ENCODE data around the gene SUN3.
"Not testable (repeated sequence)": the region's sequence is repeated elsewhere in the genome, so short reads cannot be mapped to it uniquely, and the experiment has no call there.

The SUN3 gene

GRCh38 chr7:48025624-48026023 is 3.3 kb downstream of the SUN3 start:
- H3K27me3 ChIP-seq (ENCODE audit: control insufficient read depth in 1 of 2, insufficient read depth in 2 of 2, low read length in 2 of 2), result no peaks in the 10 kb centered on the region
- no peak overlapping the region for H3K9ac ChIP-seq (ENCODE audit: low read length)
- no peaks in the 10 kb centered on the region for H3K36me3 ChIP-seq (ENCODE audit: insufficient read depth, low read length)
- H3K9me3 ChIP-seq (ENCODE audit: low read length), result no peaks in the 10 kb centered on the region
- H3K4me3 ChIP-seq (ENCODE audit: low read depth in 1 of 2, low read length in 2 of 2), result no peak overlapping the region
- no peak overlapping the region for H3K27ac ChIP-seq (ENCODE audit: low read depth, low read length)
- H3K4me1 ChIP-seq (ENCODE audit: insufficient read depth, low read length), result no peaks in the 10 kb centered on the region

- H3K36me3 ChIP-seq (ENCODE audit: insufficient read depth, low read length), result no peaks in the 10 kb centered on the region
- no peak overlapping the region for H3K4me3 ChIP-seq (ENCODE audit: low read depth in 1 of 2, low read length in 2 of 2)
- H3K27ac ChIP-seq (ENCODE audit: low read depth, low read length), result no peak overlapping the region
Observed at GRCh38 chr7:48017674-48018073, 11.2 kb downstream of the SUN3 start.

DNA sequence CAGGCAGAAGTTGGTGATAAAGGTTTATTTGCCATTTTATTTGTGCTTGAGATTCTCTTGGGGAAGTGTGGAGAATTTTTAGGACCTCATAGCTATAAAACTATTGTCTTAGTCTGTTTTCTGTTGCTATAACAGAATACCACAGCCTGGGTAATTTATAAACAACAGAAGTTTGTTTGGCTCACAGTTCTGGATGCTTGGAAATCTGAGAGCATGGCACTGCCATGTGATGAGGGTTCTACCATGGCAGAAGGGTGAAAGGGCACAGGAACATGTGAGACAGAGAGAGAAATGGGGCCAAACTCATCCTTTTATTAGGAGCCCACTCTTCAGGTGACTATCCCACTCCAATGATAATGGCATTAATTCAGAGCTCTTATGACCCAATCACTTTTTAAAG is 12.3 kb downstream of the SUN3 start:
- Histone ChIP-seq H3K27me3 (ENCODE audit: control insufficient read depth in 1 of 2, insufficient read depth in 2 of 2, low read length in 2 of 2) (no peaks in the 10 kb centered on the region), H3K27ac (ENCODE audit: low read depth, low read length) (no peak overlapping the region), H3K9ac (ENCODE audit: low read length) (no peak overlapping the region), H3K4me1 (ENCODE audit: insufficient read depth, low read length) (peaks cover 8% of the 10 kb centered on the region), H3K9me3 (ENCODE audit: low read length) (no peaks in the 10 kb centered on the region), H3K36me3 (ENCODE audit: insufficient read depth, low read length) (no peaks in the 10 kb centered on the region), H3K4me3 (ENCODE audit: low read depth in 1 of 2, low read length in 2 of 2) (no peak overlapping the region)

More at GRCh38 chr7:48017674-48018073, 11.2 kb downstream of the SUN3 start:
- no peaks in the 10 kb centered on the region for H3K4me1 ChIP-seq (ENCODE audit: insufficient read depth, low read length)
- H3K9ac ChIP-seq (ENCODE audit: low read length), result no peak overlapping the region
- H3K27me3 ChIP-seq (ENCODE audit: control insufficient read depth in 1 of 2, insufficient read depth in 2 of 2, low read length in 2 of 2), result no peaks in the 10 kb centered on the region
- no peaks in the 10 kb centered on the region for H3K9me3 ChIP-seq (ENCODE audit: low read length)

DNA sequence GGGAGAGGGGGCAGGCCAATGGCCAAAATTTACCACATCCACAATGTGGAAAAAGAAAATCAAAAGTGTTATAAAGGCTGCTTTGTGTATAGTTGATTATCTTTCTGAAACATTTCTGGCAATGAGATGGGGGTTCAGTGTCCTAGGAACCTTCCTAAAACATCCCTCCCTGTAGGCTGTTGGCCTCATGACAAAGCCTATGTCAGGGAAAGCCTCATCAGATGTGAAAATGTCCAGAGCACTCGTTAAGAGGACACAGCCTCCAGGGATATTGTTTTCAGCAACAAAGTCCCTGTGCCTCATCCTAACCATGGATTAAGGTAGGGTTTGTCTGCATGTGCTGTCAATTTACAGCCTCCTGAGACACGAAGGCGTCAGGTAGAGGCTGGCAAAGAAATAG is 17.0 kb downstream of the SUN3 start:
- H3K9ac ChIP-seq (ENCODE audit: low read length), result no peak overlapping the region
- H3K36me3 ChIP-seq (ENCODE audit: insufficient read depth, low read length), result no peaks in the 10 kb centered on the region
- no peak overlapping the region for H3K4me3 ChIP-seq (ENCODE audit: low read depth in 1 of 2, low read length in 2 of 2)
- no peaks in the 10 kb centered on the region for H3K27me3 ChIP-seq (ENCODE audit: control insufficient read depth in 1 of 2, insufficient read depth in 2 of 2, low read length in 2 of 2)
- H3K9me3 ChIP-seq (ENCODE audit: low read length), result no peaks in the 10 kb centered on the region
- peak overlapping the region; percentile 29 for H3K27ac ChIP-seq (ENCODE audit: low read depth, low read length)
- peaks cover 8% of the 10 kb centered on the region for H3K4me1 ChIP-seq (ENCODE audit: insufficient read depth, low read length)

DNA sequence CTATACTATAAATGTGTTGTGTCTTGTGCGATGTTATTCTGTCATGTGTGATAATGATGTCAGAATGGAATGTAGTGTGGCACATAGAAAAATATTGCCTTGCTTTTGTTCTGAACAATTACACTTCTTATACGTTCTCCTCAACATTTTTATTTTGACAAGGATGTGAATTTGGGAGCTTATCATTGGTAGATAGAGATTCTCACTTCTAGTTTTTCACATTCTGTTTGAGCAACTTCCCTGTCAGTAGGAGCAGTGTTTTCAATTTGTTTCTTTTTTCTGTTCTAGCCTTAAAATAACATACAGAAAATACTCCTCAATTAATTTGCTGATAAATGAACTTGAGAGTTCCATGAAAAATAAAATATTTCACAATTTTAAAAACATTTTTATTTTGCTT is 17.6 kb downstream of the SUN3 start:
- no peak overlapping the region for H3K4me3 ChIP-seq (ENCODE audit: low read depth in 1 of 2, low read length in 2 of 2)
- no peak overlapping the region for H3K9ac ChIP-seq (ENCODE audit: low read length)
- no peaks in the 10 kb centered on the region for H3K27me3 ChIP-seq (ENCODE audit: control insufficient read depth in 1 of 2, insufficient read depth in 2 of 2, low read length in 2 of 2)
- H3K9me3 ChIP-seq (ENCODE audit: low read length), result no peaks in the 10 kb centered on the region
- H3K36me3 ChIP-seq (ENCODE audit: insufficient read depth, low read length), result no peaks in the 10 kb centered on the region
- peak overlapping the region; percentile 29 for H3K27ac ChIP-seq (ENCODE audit: low read depth, low read length)
- peaks cover 8% of the 10 kb centered on the region for H3K4me1 ChIP-seq (ENCODE audit: insufficient read depth, low read length)

DNA sequence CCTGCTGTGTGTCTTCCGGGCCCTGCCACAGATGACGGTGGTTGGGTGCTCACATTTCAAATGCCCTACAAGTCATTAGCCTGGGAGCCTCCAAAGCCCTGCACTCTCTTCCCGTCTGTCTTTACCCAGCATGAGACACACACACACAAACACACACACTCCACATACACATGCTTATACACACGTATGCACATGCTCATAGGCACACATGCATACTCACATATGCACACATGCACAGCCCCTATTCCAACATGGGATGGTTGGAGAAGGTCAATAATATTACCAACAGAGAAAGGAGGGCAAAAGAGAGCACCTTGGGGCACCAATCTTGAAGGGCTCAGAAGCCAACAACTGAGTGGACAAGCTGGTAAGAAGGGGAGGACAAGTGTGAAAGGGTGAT is 19.0 kb downstream of the SUN3 start:
- H3K9ac ChIP-seq (ENCODE audit: low read length), result no peak overlapping the region
- H3K27ac ChIP-seq (ENCODE audit: low read depth, low read length), result no peak overlapping the region
- H3K27me3 ChIP-seq (ENCODE audit: control insufficient read depth in 1 of 2, insufficient read depth in 2 of 2, low read length in 2 of 2), result no peaks in the 10 kb centered on the region

GRCh38 chr7:48009257-48009656 is 19.6 kb downstream of the SUN3 start:
- no peaks in the 10 kb centered on the region for H3K27me3 ChIP-seq (ENCODE audit: control insufficient read depth in 1 of 2, insufficient read depth in 2 of 2, low read length in 2 of 2)
- H3K27ac ChIP-seq (ENCODE audit: low read depth, low read length), result no peak overlapping the region
- H3K36me3 ChIP-seq (ENCODE audit: insufficient read depth, low read length), result no peaks in the 10 kb centered on the region
- peaks cover 8% of the 10 kb centered on the region for H3K4me1 ChIP-seq (ENCODE audit: insufficient read depth, low read length)
- H3K9me3 ChIP-seq (ENCODE audit: low read length), result no peaks in the 10 kb centered on the region
- H3K9ac ChIP-seq (ENCODE audit: low read length), result no peak overlapping the region
- H3K4me3 ChIP-seq (ENCODE audit: low read depth in 1 of 2, low read length in 2 of 2), result no peak overlapping the region

More for the DNA sequence above, 19.0 kb downstream of the SUN3 start:
- Histone ChIP-seq H3K36me3 (ENCODE audit: insufficient read depth, low read length) (no peaks in the 10 kb centered on the region), H3K4me3 (ENCODE audit: low read depth in 1 of 2, low read length in 2 of 2) (no peak overlapping the region), H3K9me3 (ENCODE audit: low read length) (no peaks in the 10 kb centered on the region), H3K4me1 (ENCODE audit: insufficient read depth, low read length) (peaks cover 8% of the 10 kb centered on the region)

GRCh38 chr7:48006866-48007265 is 22.0 kb downstream of the SUN3 start:
- H3K4me1 ChIP-seq (ENCODE audit: insufficient read depth, low read length), result peaks cover 2% of the 10 kb centered on the region
- no peaks in the 10 kb centered on the region for H3K9me3 ChIP-seq (ENCODE audit: low read length)
- no peaks in the 10 kb centered on the region for H3K36me3 ChIP-seq (ENCODE audit: insufficient read depth, low read length)
- no peak overlapping the region for H3K4me3 ChIP-seq (ENCODE audit: low read depth in 1 of 2, low read length in 2 of 2)
- H3K9ac ChIP-seq (ENCODE audit: low read length), result no peak overlapping the region
- no peak overlapping the region for H3K27ac ChIP-seq (ENCODE audit: low read depth, low read length)
- H3K27me3 ChIP-seq (ENCODE audit: control insufficient read depth in 1 of 2, insufficient read depth in 2 of 2, low read length in 2 of 2), result no peaks in the 10 kb centered on the region

DNA sequence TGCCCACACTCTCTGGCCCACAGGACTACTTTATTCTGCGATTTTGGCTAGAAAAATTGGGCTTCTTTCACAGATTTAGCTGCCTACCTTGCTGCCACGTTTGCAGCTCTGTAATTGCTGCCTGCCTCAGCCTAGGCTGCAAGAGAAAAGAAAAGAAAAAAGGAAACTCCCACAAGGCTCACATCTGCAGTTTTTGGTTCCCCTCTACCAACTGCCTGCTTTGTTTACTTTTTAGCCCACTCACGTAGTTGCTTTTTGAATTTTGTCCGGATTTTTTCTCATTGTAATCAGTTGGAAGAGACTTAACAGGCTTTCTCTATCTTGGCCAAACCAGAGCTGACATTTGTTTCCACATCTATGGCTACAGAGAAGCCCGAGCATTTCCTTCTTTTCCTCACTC is 24.3 kb downstream of the SUN3 start:
- Histone ChIP-seq H3K9me3 (ENCODE audit: low read length) (no peaks in the 10 kb centered on the region), H3K27ac (ENCODE audit: low read depth, low read length) (no peak overlapping the region), H3K9ac (ENCODE audit: low read length) (no peak overlapping the region), H3K36me3 (ENCODE audit: insufficient read depth, low read length) (no peaks in the 10 kb centered on the region), H3K27me3 (ENCODE audit: control insufficient read depth in 1 of 2, insufficient read depth in 2 of 2, low read length in 2 of 2) (no peaks in the 10 kb centered on the region), H3K4me1 (ENCODE audit: insufficient read depth, low read length) (no peaks in the 10 kb centered on the region), H3K4me3 (ENCODE audit: low read depth in 1 of 2, low read length in 2 of 2) (no peak overlapping the region)

- no peaks in the 10 kb centered on the region for H3K9me3 ChIP-seq (ENCODE audit: low read length)
- H3K27me3 ChIP-seq (ENCODE audit: control insufficient read depth in 1 of 2, insufficient read depth in 2 of 2, low read length in 2 of 2), result no peaks in the 10 kb centered on the region
- H3K27ac ChIP-seq (ENCODE audit: low read depth, low read length), result no peak overlapping the region
- no peak overlapping the region for H3K4me3 ChIP-seq (ENCODE audit: low read depth in 1 of 2, low read length in 2 of 2)
- no peak overlapping the region for H3K9ac ChIP-seq (ENCODE audit: low read length)
- H3K4me1 ChIP-seq (ENCODE audit: insufficient read depth, low read length), result no peaks in the 10 kb centered on the region
- no peaks in the 10 kb centered on the region for H3K36me3 ChIP-seq (ENCODE audit: insufficient read depth, low read length)
Observed at GRCh38 chr7:48004032-48004431, 24.9 kb downstream of the SUN3 start.

GRCh38 chr7:48000164-48000563 is 28.7 kb downstream of the SUN3 start:
- not testable (repeated sequence) for H3K9me3 ChIP-seq (ENCODE audit: low read length); H3K9ac ChIP-seq (ENCODE audit: low read length); H3K4me1 ChIP-seq (ENCODE audit: insufficient read depth, low read length); H3K36me3 ChIP-seq (ENCODE audit: insufficient read depth, low read length); H3K4me3 ChIP-seq (ENCODE audit: low read depth in 1 of 2, low read length in 2 of 2); H3K27me3 ChIP-seq (ENCODE audit: control insufficient read depth in 1 of 2, insufficient read depth in 2 of 2, low read length in 2 of 2); H3K27ac ChIP-seq (ENCODE audit: low read depth, low read length)

GRCh38 chr7:47999413-47999812 is 29.5 kb downstream of the SUN3 start:
- H3K4me3 ChIP-seq (ENCODE audit: low read depth in 1 of 2, low read length in 2 of 2), result no peak overlapping the region
- no peaks in the 10 kb centered on the region for H3K9me3 ChIP-seq (ENCODE audit: low read length)
- no peaks in the 10 kb centered on the region for H3K36me3 ChIP-seq (ENCODE audit: insufficient read depth, low read length)
- H3K27me3 ChIP-seq (ENCODE audit: control insufficient read depth in 1 of 2, insufficient read depth in 2 of 2, low read length in 2 of 2), result no peaks in the 10 kb centered on the region
- no peaks in the 10 kb centered on the region for H3K4me1 ChIP-seq (ENCODE audit: insufficient read depth, low read length)
- no peak overlapping the region for H3K27ac ChIP-seq (ENCODE audit: low read depth, low read length)
- no peak overlapping the region for H3K9ac ChIP-seq (ENCODE audit: low read length)

All from muscle layer of colon (tissue), 2 donors.